ENCODE measurements around the gene SLC39A11. TPM values are rescaled to one million over a fixed set of nuclear protein-coding genes. Genes with fewer than 3 reads are reported as not detected.

SLC39A11 gene
- total RNA-seq, 1 experiment from 2014 or later = 46.4 TPM

- no peak overlapping the region for H2AFZ ChIP-seq (ENCODE audit: low read depth, low read length, poor library complexity, severe bottlenecking)
- H3K27ac ChIP-seq (ENCODE audit: low read depth, low read length) = no peak overlapping the region
- no peak overlapping the region for H3K4me3 ChIP-seq (replicated peaks in 1 of 2; ENCODE audit: low read depth in 1 of 2, low read length in 2 of 2)
- BruUV-seq (replicated peaks) = no TSS peak
- H3K4me2 ChIP-seq (ENCODE audit: low read length) = no peak overlapping the region
- intact Hi-C loops (cut with micrococcal nuclease) = no loop called here
- DNase-seq (ENCODE audit: low read depth, low spot score) = no peak
- POLR2A ChIA-PET = no interaction called here
- no peaks in the 10 kb centered on the region for H3K4me1 ChIP-seq (ENCODE audit: control insufficient read depth in 1 of 2, insufficient read depth in 2 of 2, low read length in 2 of 2)
- no peaks in the 10 kb centered on the region for H3K36me3 ChIP-seq (ENCODE audit: control insufficient read depth in 1 of 2, insufficient read depth in 2 of 2, low read length in 2 of 2)
- TF ChIP-seq, protein P1, sequence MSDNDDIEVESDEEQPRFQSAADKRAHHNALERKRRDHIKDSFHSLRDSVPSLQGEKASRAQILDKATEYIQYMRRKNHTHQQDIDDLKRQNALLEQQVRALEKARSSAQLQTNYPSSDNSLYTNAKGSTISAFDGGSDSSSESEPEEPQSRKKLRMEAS (IDR thresholded peaks at IDR 0.05) = no peak
- TF ChIP-seq SP1 (IDR thresholded peaks at IDR 0.05; ENCODE audit: low read depth) (no peak), ELF1 (IDR thresholded peaks at IDR 0.05; ENCODE audit: borderline replicate concordance, low read depth) (no peak), SIN3A (IDR thresholded peaks at IDR 0.05; ENCODE audit: low read depth) (no peak), EZH2 (IDR thresholded peaks at IDR 0.05) (no peak)
- no peaks in the 10 kb centered on the region for H3K27me3 ChIP-seq (ENCODE audit: insufficient read depth, low read length)
- H4K20me1 ChIP-seq (ENCODE audit: insufficient read depth) = no peaks in the 10 kb centered on the region
- H3K9ac ChIP-seq (ENCODE audit: low read length) = no peak overlapping the region
- CTCF ChIA-PET = no interaction called here
- H3K9me2 ChIP-seq (ENCODE audit: insufficient read depth) = no peaks in the 10 kb centered on the region
- H3K79me2 ChIP-seq (ENCODE audit: insufficient read depth, low read length) = no peaks in the 10 kb centered on the region
- no peaks in the 10 kb centered on the region for H3K9me3 ChIP-seq (ENCODE audit: control insufficient read depth in 1 of 2, insufficient read depth in 1 of 2, low read depth in 1 of 2, low read length in 2 of 2)
- RAD21 ChIA-PET (ENCODE audit: low non-redundant PET in 1 of 2, low total read pairs in 2 of 2, uncharacterized antibody in 2 of 2, unreplicated experiment in 2 of 2) = no interaction called here
- no peak for ATAC-seq
Observed at GRCh38 chr17:72945473-72945872, 147.0 kb downstream of the SLC39A11 start.

GRCh38 chr17:72943826-72944689 is 148.4 kb downstream of the SLC39A11 start:
- no peak; the same call in 1 of the 2 replicates for ATAC-seq

More at GRCh38 chr17:72943826-72944689, 148.4 kb downstream of the SLC39A11 start:
- no peaks in the 10 kb centered on the region for H3K4me1 ChIP-seq (ENCODE audit: control insufficient read depth in 1 of 2, insufficient read depth in 2 of 2, low read length in 2 of 2)
- TF ChIP-seq SRF (IDR thresholded peaks at IDR 0.05; ENCODE audit: low read depth) (0 out of 2 replicates have a peak, but pooled peaks have one; percentile 4), EZH2phosphoT487 (IDR thresholded peaks at IDR 0.05; ENCODE audit: borderline replicate concordance) (no peak), POLR2AphosphoS5 (IDR thresholded peaks at IDR 0.05; ENCODE audit: low read depth, low read length) (no peak)
- intact Hi-C loops (cut with micrococcal nuclease) = no loop called here
- H3K27ac ChIP-seq (ENCODE audit: low read depth, low read length) = no peak overlapping the region
- ChIA-PET POLR2A (no interaction called here), CTCF (no interaction called here), RAD21 (ENCODE audit: low non-redundant PET in 1 of 2, low total read pairs in 2 of 2, uncharacterized antibody in 2 of 2, unreplicated experiment in 2 of 2) (no interaction called here)
- H3K4me2 ChIP-seq (ENCODE audit: low read length) = no peak overlapping the region
- H3K79me2 ChIP-seq (ENCODE audit: insufficient read depth, low read length) = no peaks in the 10 kb centered on the region
- H3K9ac ChIP-seq (ENCODE audit: low read length) = no peak overlapping the region
- no peak for DNase-seq (ENCODE audit: low read depth, low spot score)
- BruUV-seq (replicated peaks) = no TSS peak
- no peaks in the 10 kb centered on the region for H3K9me3 ChIP-seq (ENCODE audit: control insufficient read depth in 1 of 2, insufficient read depth in 1 of 2, low read depth in 1 of 2, low read length in 2 of 2)
- H3K9me2 ChIP-seq (ENCODE audit: insufficient read depth) = no peaks in the 10 kb centered on the region
- no peaks in the 10 kb centered on the region for H3K27me3 ChIP-seq (ENCODE audit: insufficient read depth, low read length)
- H3K36me3 ChIP-seq (ENCODE audit: control insufficient read depth in 1 of 2, insufficient read depth in 2 of 2, low read length in 2 of 2) = no peaks in the 10 kb centered on the region
- no peak overlapping the region for H3K4me3 ChIP-seq (replicated peaks in 1 of 2; ENCODE audit: low read depth in 1 of 2, low read length in 2 of 2)
- no peaks in the 10 kb centered on the region for H4K20me1 ChIP-seq (ENCODE audit: insufficient read depth)
- H2AFZ ChIP-seq (ENCODE audit: low read depth, low read length, poor library complexity, severe bottlenecking) = no peak overlapping the region
